Mesothelial cell of epicardium (in vitro differentiated cells): Measurements from ENCODE around the gene TRIO. TPM values are rescaled to one million over a fixed set of nuclear protein-coding genes. Genes with fewer than 3 reads are reported as not detected.

Experiments used
- DNase-seq, 2 experiments: peaks; one replicate each; pipeline ENCODE4 v3.0.0; 2021; ENCODE audit warnings: low spot score in 2 of 2; ENCODE audit not compliant: unreplicated experiment in 2 of 2
- H3K27ac Mint-ChIP-seq: 2 replicates; pipeline ENCODE4 v1.8.0; 2021; ENCODE audit warnings: mixed read lengths
- H3K27me3 Mint-ChIP-seq: 2 replicates; pipeline ENCODE4 v1.8.0; 2021; ENCODE audit warnings: low read depth, mixed read lengths
- H3K36me3 Mint-ChIP-seq: 2 replicates; pipeline ENCODE4 v1.8.0; 2021; ENCODE audit warnings: mixed read lengths
- H3K4me1 Mint-ChIP-seq: 2 replicates; pipeline ENCODE4 v1.8.0; 2021; ENCODE audit warnings: mixed read lengths
- H3K4me3 Mint-ChIP-seq: 2 replicates; pipeline ENCODE4 v1.8.0; 2021; ENCODE audit warnings: mild to moderate bottlenecking, moderate library complexity, mixed read lengths
- H3K9me3 Mint-ChIP-seq: 2 replicates; pipeline ENCODE4 v1.8.0; 2021; ENCODE audit warnings: mixed read lengths
- CTCF ChIP-seq: fragments of 200-600 bp; sonication (generic); IDR thresholded peaks from one replicate; pipeline ENCODE4 v1.5.0; 2021; ENCODE audit warnings: antibody characterized with exemption; ENCODE audit not compliant: unreplicated experiment
- total RNA-seq: library from RNA; stranded (reverse); gene quantifications from 3 replicates; pipeline ENCODE4 v1.2.1, GENCODE V29; 2021

The TRIO gene
- total RNA-seq, 1 donor from 2014 or later: 209 TPM

GRCh38 chr5:14394365-14394764 is 251.2 kb downstream of the TRIO start:
- H3K27ac Mint-ChIP-seq: no peak overlapping the region
- peaks cover 50% of the 10 kb centered on the region for H3K36me3 Mint-ChIP-seq
- DNase-seq: no peak
- peaks cover under 1% of the 10 kb centered on the region for H3K4me1 Mint-ChIP-seq
- peaks cover 11% of the 10 kb centered on the region for H3K9me3 Mint-ChIP-seq
- no peaks in the 10 kb centered on the region for H3K27me3 Mint-ChIP-seq
- no peak for TF ChIP-seq CTCF
- no peak overlapping the region for H3K4me3 Mint-ChIP-seq

- TF ChIP-seq CTCF: no peak
- H3K36me3 Mint-ChIP-seq: peaks cover 40% of the 10 kb centered on the region
These were observed 252.3 kb downstream of the TRIO start for GRCh38 chr5:14395411-14395810.

GRCh38 chr5:14396066-14396465 is 252.9 kb downstream of the TRIO start:
- peaks cover 14% of the 10 kb centered on the region for H3K4me1 Mint-ChIP-seq
- no peak overlapping the region for H3K4me3 Mint-ChIP-seq
- H3K36me3 Mint-ChIP-seq: peaks cover 35% of the 10 kb centered on the region
- H3K27ac Mint-ChIP-seq: no peak overlapping the region
- no peaks in the 10 kb centered on the region for H3K27me3 Mint-ChIP-seq
- DNase-seq: no peak
- TF ChIP-seq CTCF: no peak
- peaks cover 11% of the 10 kb centered on the region for H3K9me3 Mint-ChIP-seq

More at GRCh38 chr5:14395411-14395810, 252.3 kb downstream of the TRIO start:
- H3K4me3 Mint-ChIP-seq: no peak overlapping the region
- no peaks in the 10 kb centered on the region for H3K27me3 Mint-ChIP-seq
- DNase-seq: no peak
- peaks cover 11% of the 10 kb centered on the region for H3K9me3 Mint-ChIP-seq
- peaks cover 11% of the 10 kb centered on the region for H3K4me1 Mint-ChIP-seq
- H3K27ac Mint-ChIP-seq: no peak overlapping the region

GRCh38 chr5:14396737-14397136 is 253.6 kb downstream of the TRIO start:
- Mint-ChIP-seq H3K4me1 (peaks cover 20% of the 10 kb centered on the region), H3K36me3 (peaks cover 35% of the 10 kb centered on the region), H3K9me3 (peaks cover 5% of the 10 kb centered on the region), H3K4me3 (no peak overlapping the region), H3K27me3 (no peaks in the 10 kb centered on the region), H3K27ac (no peak overlapping the region)
- DNase-seq: no peak
- TF ChIP-seq CTCF: no peak

GRCh38 chr5:14397717-14398116 is 254.6 kb downstream of the TRIO start:
- Mint-ChIP-seq H3K27ac (no peak overlapping the region), H3K4me1 (peaks cover 22% of the 10 kb centered on the region), H3K4me3 (no peak overlapping the region), H3K9me3 (no peaks in the 10 kb centered on the region), H3K27me3 (no peaks in the 10 kb centered on the region), H3K36me3 (peaks cover 34% of the 10 kb centered on the region)
- DNase-seq: no peak
- no peak for TF ChIP-seq CTCF
